ENCODE measurements around the gene AFAP1L2.

AFAP1L2 gene

GRCh38 chr10:114404171-114405010 lies at the start of gene AFAP1L2:
AFAP1L2 (minus strand) TSS chr10:114404502; CDS start chr10:114404455, 47 bp downstream.
- no peak for FAIRE-seq

GRCh38 chr10:114453576-114453975 lies 49.3 kb upstream of the AFAP1L2 start:
- FAIRE-seq = no peak

- no peak for FAIRE-seq
Measured at GRCh38 chr10:114448897-114449296, 44.6 kb upstream of the AFAP1L2 start.

- no peak for FAIRE-seq
Measured at GRCh38 chr10:114445332-114445731, 41.0 kb upstream of the AFAP1L2 start.

- FAIRE-seq = no peak
Measured at GRCh38 chr10:114444819-114445218, 40.5 kb upstream of the AFAP1L2 start.

GRCh38 chr10:114442091-114442630 lies 37.9 kb upstream of the AFAP1L2 start:
- no peak for FAIRE-seq

- FAIRE-seq = no peak
Measured at GRCh38 chr10:114441107-114441506, 36.8 kb upstream of the AFAP1L2 start.

GRCh38 chr10:114437473-114438292 lies 33.4 kb upstream of the AFAP1L2 start:
- FAIRE-seq = no peak

- no peak for FAIRE-seq
Measured at GRCh38 chr10:114436941-114437340, 32.6 kb upstream of the AFAP1L2 start.

GRCh38 chr10:114432566-114433093 lies 28.3 kb upstream of the AFAP1L2 start:
- no peak for FAIRE-seq

- no peak for FAIRE-seq
Measured at GRCh38 chr10:114431414-114432135, 27.3 kb upstream of the AFAP1L2 start.

- no peak for FAIRE-seq
Measured at GRCh38 chr10:114430688-114431413, 26.5 kb upstream of the AFAP1L2 start.

GRCh38 chr10:114429581-114430335 lies 25.5 kb upstream of the AFAP1L2 start:
- FAIRE-seq = no peak

- FAIRE-seq = no peak
Measured at GRCh38 chr10:114427124-114427852, 23.0 kb upstream of the AFAP1L2 start.

- no peak for FAIRE-seq
Measured at GRCh38 chr10:114426476-114426875, 22.2 kb upstream of the AFAP1L2 start.

GRCh38 chr10:114420811-114421485 lies 16.6 kb upstream of the AFAP1L2 start:
- FAIRE-seq = no peak

- FAIRE-seq = no peak
Measured at GRCh38 chr10:114418109-114418508, 13.8 kb upstream of the AFAP1L2 start.

GRCh38 chr10:114412907-114413797 lies 8.8 kb upstream of the AFAP1L2 start:
- FAIRE-seq = no peak

- no peak for FAIRE-seq
Measured at GRCh38 chr10:114408968-114409444, 4.7 kb upstream of the AFAP1L2 start.

All from G401.6 (cell line).